Endodermal cell (in vitro differentiated cells): ENCODE measurements around the gene MTRFR. TPM values are rescaled to one million over a fixed set of nuclear protein-coding genes. Genes with fewer than 3 reads are reported as not detected.

Experiments used
- DNase-seq: peaks from one replicate; pipeline ENCODE4 v3.0.0-alpha.2; 2017
- H3K27ac ChIP-seq: 2 replicates; pipeline ENCODE4 v1.5.1; 2013; ENCODE audit warnings: mild to moderate bottlenecking, low read depth, low read length, moderate library complexity
- H3K27me3 ChIP-seq: 2 replicates; pipeline ENCODE4 v1.6.1; 2013; ENCODE audit warnings: mild to moderate bottlenecking, low read length, moderate library complexity; ENCODE audit not compliant: insufficient read depth, control insufficient read depth, poor library complexity, severe bottlenecking
- H3K36me3 ChIP-seq: 2 replicates; pipeline ENCODE4 v1.7.0; 2013; ENCODE audit warnings: mild to moderate bottlenecking, low read length, moderate library complexity; ENCODE audit not compliant: control insufficient read depth, insufficient read depth
- H3K4me1 ChIP-seq: one replicate; pipeline ENCODE4 v1.7.0; 2013; ENCODE audit warnings: low read length; ENCODE audit not compliant: control insufficient read depth, insufficient read depth
- H3K4me3 ChIP-seq: 2 replicates; pipeline ENCODE4 v1.5.1; 2013; ENCODE audit warnings: mild to moderate bottlenecking, low read length, moderate library complexity
- H3K9ac ChIP-seq: 2 replicates; pipeline ENCODE4 v1.6.1; 2013; ENCODE audit warnings: mild to moderate bottlenecking, low read length, moderate library complexity; ENCODE audit not compliant: poor library complexity, severe bottlenecking; ENCODE audit errors: extremely low read depth
- H3K9me3 ChIP-seq: 2 replicates; pipeline ENCODE4 v1.6.1; 2013; ENCODE audit warnings: mild to moderate bottlenecking, low read length, moderate library complexity; ENCODE audit not compliant: control insufficient read depth
- H3K27ac Mint-ChIP-seq: 2 replicates; pipeline ENCODE4 v1.8.0; 2020; ENCODE audit warnings: mixed read lengths
- H3K27me3 Mint-ChIP-seq: 2 replicates; pipeline ENCODE4 v1.8.0; 2021; ENCODE audit warnings: mild to moderate bottlenecking, mixed read lengths; ENCODE audit not compliant: insufficient read depth
- H3K36me3 Mint-ChIP-seq: 2 replicates; pipeline ENCODE4 v1.8.0; 2020; ENCODE audit warnings: low read depth, mixed read lengths
- H3K4me1 Mint-ChIP-seq: 2 replicates; pipeline ENCODE4 v1.8.0; 2020; ENCODE audit warnings: mixed read lengths
- H3K4me3 Mint-ChIP-seq: 2 replicates; pipeline ENCODE4 v1.8.0; 2020; ENCODE audit warnings: mild to moderate bottlenecking, moderate library complexity, mixed read lengths
- H3K9me3 Mint-ChIP-seq: 2 replicates; pipeline ENCODE4 v1.8.0; 2020; ENCODE audit warnings: mild to moderate bottlenecking, mixed read lengths
- WGBS, 2 experiments: methylation state at CpG; one replicate each; pipeline versions ENCODE4 v1.1.5 to v1.1.7; 2013; ENCODE audit warnings: missing lambda C conversion rate in 2 of 2, mixed read lengths in 1 of 2; ENCODE audit not compliant: insufficient coverage in 1 of 2, insufficient read length in 1 of 2; 5-methylcytosine and 5-hydroxymethylcytosine counted together
- total RNA-seq, 2 donors: library from RNA; stranded (reverse); fragmentation: NEBNext Ultra II Directional in 1 of 2; extraction: Animal tissue kit (Norgen Biotek cat#: 25700) in 1 of 2; gene quantifications; 2 replicates in 1 of 2; 3 replicates in 1 of 2; pipeline ENCODE4 v1.2.1, GENCODE V29; 2021
- TF ChIP-seq, protein P1 (sequence below): fragments of 200-600 bp; sonication (generic); conservative IDR thresholded peaks from 2 replicates; pipeline ENCODE4 v1.5.0; 2021; ENCODE audit warnings: antibody characterized with exemption, mild to moderate bottlenecking

The MTRFR gene
- total RNA-seq, 2 donors from 2014 or later = 16.2 to 19.3 TPM

- Histone ChIP-seq H3K9me3 (no peaks in the 10 kb centered on the region), H3K4me1 (peaks cover 4% of the 10 kb centered on the region), H3K9ac (no peak overlapping the region), H3K27ac (peak overlapping the region; percentile 99), H3K27me3 (no peaks in the 10 kb centered on the region), H3K36me3 (peaks cover 11% of the 10 kb centered on the region), H3K4me3 (peak overlapping the region; percentile 94)
- Mint-ChIP-seq H3K9me3 (no peaks in the 10 kb centered on the region), H3K4me1 (peaks cover 10% of the 10 kb centered on the region), H3K36me3 (peaks cover 11% of the 10 kb centered on the region), H3K27ac (no peak overlapping the region), H3K4me3 (peak overlapping the region; percentile 93), H3K27me3 (no peaks in the 10 kb centered on the region)
- TF ChIP-seq, protein P1, sequence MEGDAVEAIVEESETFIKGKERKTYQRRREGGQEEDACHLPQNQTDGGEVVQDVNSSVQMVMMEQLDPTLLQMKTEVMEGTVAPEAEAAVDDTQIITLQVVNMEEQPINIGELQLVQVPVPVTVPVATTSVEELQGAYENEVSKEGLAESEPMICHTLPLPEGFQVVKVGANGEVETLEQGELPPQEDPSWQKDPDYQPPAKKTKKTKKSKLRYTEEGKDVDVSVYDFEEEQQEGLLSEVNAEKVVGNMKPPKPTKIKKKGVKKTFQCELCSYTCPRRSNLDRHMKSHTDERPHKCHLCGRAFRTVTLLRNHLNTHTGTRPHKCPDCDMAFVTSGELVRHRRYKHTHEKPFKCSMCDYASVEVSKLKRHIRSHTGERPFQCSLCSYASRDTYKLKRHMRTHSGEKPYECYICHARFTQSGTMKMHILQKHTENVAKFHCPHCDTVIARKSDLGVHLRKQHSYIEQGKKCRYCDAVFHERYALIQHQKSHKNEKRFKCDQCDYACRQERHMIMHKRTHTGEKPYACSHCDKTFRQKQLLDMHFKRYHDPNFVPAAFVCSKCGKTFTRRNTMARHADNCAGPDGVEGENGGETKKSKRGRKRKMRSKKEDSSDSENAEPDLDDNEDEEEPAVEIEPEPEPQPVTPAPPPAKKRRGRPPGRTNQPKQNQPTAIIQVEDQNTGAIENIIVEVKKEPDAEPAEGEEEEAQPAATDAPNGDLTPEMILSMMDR = peak; percentile 67
- peak; percentile 89 for DNase-seq
- 0 to 1% methylated on average over 17 to 108 of the region's 108 CpGs for WGBS, 2 experiments
Measured at GRCh38 chr12:123271001-123271668, 37.9 kb downstream of the MTRFR start.

DNA sequence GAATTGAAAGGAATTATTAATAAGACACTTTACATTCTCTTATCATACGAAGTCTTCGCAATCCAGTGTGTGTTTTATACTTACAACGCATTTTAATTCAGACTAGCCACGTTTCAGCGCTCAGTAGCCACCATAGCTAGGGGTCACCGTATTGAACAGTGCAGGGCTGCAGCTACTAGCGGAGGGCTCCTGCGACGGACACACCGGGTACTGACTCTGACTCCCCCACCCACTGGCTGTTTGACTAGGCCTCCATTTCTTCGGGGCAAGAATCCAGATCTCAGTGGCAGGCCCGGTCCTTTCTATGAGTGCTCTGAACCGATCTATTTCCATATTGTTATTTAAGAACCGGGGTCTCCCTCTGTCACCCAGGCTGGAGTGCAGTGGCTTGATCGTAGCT is 39.9 kb downstream of the MTRFR start:
- TF ChIP-seq, protein P1 = no peak
- Histone ChIP-seq H3K27me3 (no peaks in the 10 kb centered on the region), H3K36me3 (no peaks in the 10 kb centered on the region), H3K9me3 (no peaks in the 10 kb centered on the region), H3K9ac (no peak overlapping the region), H3K4me3 (no peak overlapping the region), H3K27ac (no peak overlapping the region), H3K4me1 (peaks cover 4% of the 10 kb centered on the region)
- DNase-seq = no peak
- H3K4me1 Mint-ChIP-seq = peaks cover 10% of the 10 kb centered on the region
- H3K27ac Mint-ChIP-seq = no peak overlapping the region
- no peaks in the 10 kb centered on the region for H3K9me3 Mint-ChIP-seq
- H3K27me3 Mint-ChIP-seq = no peaks in the 10 kb centered on the region
- H3K4me3 Mint-ChIP-seq = peak overlapping the region; percentile 71
- 89 to 92% methylated on average over 15 of the region's 15 CpGs for WGBS, 2 experiments
- H3K36me3 Mint-ChIP-seq = peaks cover 1% of the 10 kb centered on the region

DNA sequence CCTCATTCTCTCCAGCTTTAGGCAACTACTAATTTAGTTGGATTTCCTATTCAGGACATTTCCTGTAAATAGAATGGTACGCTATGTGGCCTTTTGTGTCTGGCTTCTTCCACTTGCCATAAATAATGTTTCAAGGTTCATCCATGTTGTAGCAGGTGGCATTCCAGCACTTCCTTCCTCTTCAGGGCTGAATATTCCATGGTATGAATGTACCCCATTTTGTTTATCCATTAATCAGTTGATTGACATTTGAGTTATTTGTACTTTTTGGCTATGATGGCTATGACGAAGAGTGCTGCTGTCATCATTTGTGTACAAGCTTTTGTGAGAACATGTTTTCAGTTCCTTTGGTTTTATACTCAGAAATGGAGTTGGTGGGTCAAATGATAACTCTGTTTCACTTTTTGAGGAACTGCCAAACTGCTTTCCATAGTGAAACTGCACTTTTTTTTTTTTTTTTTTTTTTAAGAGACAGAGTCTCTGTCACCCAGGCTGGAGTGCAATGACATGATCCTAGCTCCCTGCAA is 44.9 kb downstream of the MTRFR start:
- H3K27ac Mint-ChIP-seq = no peak overlapping the region
- no peaks in the 10 kb centered on the region for H3K27me3 Mint-ChIP-seq
- 98 to 100% methylated on average over 2 of the region's 2 CpGs for WGBS, 2 experiments
- H3K4me3 Mint-ChIP-seq = no peak overlapping the region
- no peaks in the 10 kb centered on the region for H3K4me1 ChIP-seq
- no peaks in the 10 kb centered on the region for H3K9me3 ChIP-seq
- H3K27me3 ChIP-seq = no peaks in the 10 kb centered on the region
- H3K27ac ChIP-seq = no peak overlapping the region
- H3K4me3 ChIP-seq = no peak overlapping the region
- H3K9me3 Mint-ChIP-seq = no peaks in the 10 kb centered on the region
- no peaks in the 10 kb centered on the region for H3K4me1 Mint-ChIP-seq
- TF ChIP-seq, protein P1 = no peak
- DNase-seq = no peak
- no peak overlapping the region for H3K9ac ChIP-seq
- no peaks in the 10 kb centered on the region for H3K36me3 ChIP-seq
- no peaks in the 10 kb centered on the region for H3K36me3 Mint-ChIP-seq
